H1 (cell line): ENCODE measurements around the gene AHRR. TPM values are rescaled to one million over a fixed set of nuclear protein-coding genes. Genes with fewer than 3 reads are reported as not detected.

Source experiments
- CREB1 ChIP-seq: IDR thresholded peaks from 2 replicates; pipeline ENCODE4 v1.6.1; 2012; ENCODE audit warnings: inconsistent platforms
- HDAC2 ChIP-seq, 2 experiments: fragments of 300-600 bp in 1 of 2; sonication (generic) in 1 of 2; IDR thresholded peaks; 2 replicates each; pipeline ENCODE4 v1.6.1; 2011 to 2012; ENCODE audit warnings: low read depth in 2 of 2, low read length in 2 of 2, mild to moderate bottlenecking in 2 of 2, moderate library complexity in 2 of 2, borderline replicate concordance in 1 of 2, inconsistent platforms in 1 of 2
- KDM1A ChIP-seq: fragments of 200-600, 300-600 bp; sonication (generic); IDR thresholded peaks from 2 replicates; pipeline ENCODE4 v1.7.1; 2016; ENCODE audit warnings: mild to moderate bottlenecking, low read length, borderline replicate concordance
- RAD21 ChIP-seq, 2 experiments: IDR thresholded peaks in 1 of 2; conservative IDR thresholded peaks in 1 of 2; 2 replicates each; pipeline ENCODE4 v1.6.1; 2011; ENCODE audit warnings: low read depth in 2 of 2, low read length in 2 of 2, improper control_type of control experiment in 1 of 2, inconsistent platforms in 1 of 2, mild to moderate bottlenecking in 1 of 2, moderate library complexity in 1 of 2
- RNF2 ChIP-seq: fragments of 200-900, 300-1000 bp; sonication (generic); IDR thresholded peaks from 2 replicates; pipeline ENCODE4 v1.7.1; 2016; ENCODE audit warnings: borderline replicate concordance, low read depth, mild to moderate bottlenecking, antibody characterized with exemption, low read length; ENCODE audit not compliant: poor library complexity, severe bottlenecking; ENCODE audit errors: missing control alignments
- TCF12 ChIP-seq: IDR thresholded peaks from 2 replicates; pipeline ENCODE4 v1.6.1; 2011; ENCODE audit warnings: low read depth, mild to moderate bottlenecking, low read length
- TEAD4 ChIP-seq: IDR thresholded peaks from 2 replicates; pipeline ENCODE4 v1.6.1; 2012; ENCODE audit warnings: low read depth, low read length, inconsistent platforms, mixed read lengths
- polyA plus RNA-seq, 7 experiments: library from polyadenylated mRNA; depleted of rRNA in 3 of 7; stranded (reverse) in 5 of 7; unstranded in 2 of 7; fragments of >200 nt in 5 of 7; fragments of 200-250 nt in 2 of 7; gene quantifications; 1 replicate in 5 of 7; 2 replicates in 1 of 7; 4 replicates in 1 of 7; pipeline versions ENCODE4 v1.2.1 to v1.2.3, GENCODE V29; 2011 to 2013; ENCODE audit warnings: missing spikeins in 2 of 7, mixed read lengths in 2 of 7
- total RNA-seq: library from RNA; stranded (reverse); fragmentation: NEBNext Ultra II Directional; extraction: Animal tissue kit (Norgen Biotek cat#: 25700); gene quantifications from 2 replicates; pipeline ENCODE4 v1.2.1, GENCODE V29; 2021
- TF ChIP-seq, protein P1 (sequence below): fragments of 300-600 bp; sonication (generic); IDR thresholded peaks from 2 replicates; pipeline ENCODE4 v1.7.1; 2012; ENCODE audit warnings: low read length, moderate library complexity, mild to moderate bottlenecking, inconsistent platforms; ENCODE audit not compliant: insufficient replicate concordance

AHRR gene
- total and polyA plus RNA-seq, 2 of the 8 experiments (the other 6 are each of a cell fraction or from before 2014, with no cell fraction given) = 0.41 to 0.80 TPM

GRCh38 chr5:464446-464842 lies 142.9 kb downstream of the AHRR start (continued):
- TF ChIP-seq, protein P1, sequence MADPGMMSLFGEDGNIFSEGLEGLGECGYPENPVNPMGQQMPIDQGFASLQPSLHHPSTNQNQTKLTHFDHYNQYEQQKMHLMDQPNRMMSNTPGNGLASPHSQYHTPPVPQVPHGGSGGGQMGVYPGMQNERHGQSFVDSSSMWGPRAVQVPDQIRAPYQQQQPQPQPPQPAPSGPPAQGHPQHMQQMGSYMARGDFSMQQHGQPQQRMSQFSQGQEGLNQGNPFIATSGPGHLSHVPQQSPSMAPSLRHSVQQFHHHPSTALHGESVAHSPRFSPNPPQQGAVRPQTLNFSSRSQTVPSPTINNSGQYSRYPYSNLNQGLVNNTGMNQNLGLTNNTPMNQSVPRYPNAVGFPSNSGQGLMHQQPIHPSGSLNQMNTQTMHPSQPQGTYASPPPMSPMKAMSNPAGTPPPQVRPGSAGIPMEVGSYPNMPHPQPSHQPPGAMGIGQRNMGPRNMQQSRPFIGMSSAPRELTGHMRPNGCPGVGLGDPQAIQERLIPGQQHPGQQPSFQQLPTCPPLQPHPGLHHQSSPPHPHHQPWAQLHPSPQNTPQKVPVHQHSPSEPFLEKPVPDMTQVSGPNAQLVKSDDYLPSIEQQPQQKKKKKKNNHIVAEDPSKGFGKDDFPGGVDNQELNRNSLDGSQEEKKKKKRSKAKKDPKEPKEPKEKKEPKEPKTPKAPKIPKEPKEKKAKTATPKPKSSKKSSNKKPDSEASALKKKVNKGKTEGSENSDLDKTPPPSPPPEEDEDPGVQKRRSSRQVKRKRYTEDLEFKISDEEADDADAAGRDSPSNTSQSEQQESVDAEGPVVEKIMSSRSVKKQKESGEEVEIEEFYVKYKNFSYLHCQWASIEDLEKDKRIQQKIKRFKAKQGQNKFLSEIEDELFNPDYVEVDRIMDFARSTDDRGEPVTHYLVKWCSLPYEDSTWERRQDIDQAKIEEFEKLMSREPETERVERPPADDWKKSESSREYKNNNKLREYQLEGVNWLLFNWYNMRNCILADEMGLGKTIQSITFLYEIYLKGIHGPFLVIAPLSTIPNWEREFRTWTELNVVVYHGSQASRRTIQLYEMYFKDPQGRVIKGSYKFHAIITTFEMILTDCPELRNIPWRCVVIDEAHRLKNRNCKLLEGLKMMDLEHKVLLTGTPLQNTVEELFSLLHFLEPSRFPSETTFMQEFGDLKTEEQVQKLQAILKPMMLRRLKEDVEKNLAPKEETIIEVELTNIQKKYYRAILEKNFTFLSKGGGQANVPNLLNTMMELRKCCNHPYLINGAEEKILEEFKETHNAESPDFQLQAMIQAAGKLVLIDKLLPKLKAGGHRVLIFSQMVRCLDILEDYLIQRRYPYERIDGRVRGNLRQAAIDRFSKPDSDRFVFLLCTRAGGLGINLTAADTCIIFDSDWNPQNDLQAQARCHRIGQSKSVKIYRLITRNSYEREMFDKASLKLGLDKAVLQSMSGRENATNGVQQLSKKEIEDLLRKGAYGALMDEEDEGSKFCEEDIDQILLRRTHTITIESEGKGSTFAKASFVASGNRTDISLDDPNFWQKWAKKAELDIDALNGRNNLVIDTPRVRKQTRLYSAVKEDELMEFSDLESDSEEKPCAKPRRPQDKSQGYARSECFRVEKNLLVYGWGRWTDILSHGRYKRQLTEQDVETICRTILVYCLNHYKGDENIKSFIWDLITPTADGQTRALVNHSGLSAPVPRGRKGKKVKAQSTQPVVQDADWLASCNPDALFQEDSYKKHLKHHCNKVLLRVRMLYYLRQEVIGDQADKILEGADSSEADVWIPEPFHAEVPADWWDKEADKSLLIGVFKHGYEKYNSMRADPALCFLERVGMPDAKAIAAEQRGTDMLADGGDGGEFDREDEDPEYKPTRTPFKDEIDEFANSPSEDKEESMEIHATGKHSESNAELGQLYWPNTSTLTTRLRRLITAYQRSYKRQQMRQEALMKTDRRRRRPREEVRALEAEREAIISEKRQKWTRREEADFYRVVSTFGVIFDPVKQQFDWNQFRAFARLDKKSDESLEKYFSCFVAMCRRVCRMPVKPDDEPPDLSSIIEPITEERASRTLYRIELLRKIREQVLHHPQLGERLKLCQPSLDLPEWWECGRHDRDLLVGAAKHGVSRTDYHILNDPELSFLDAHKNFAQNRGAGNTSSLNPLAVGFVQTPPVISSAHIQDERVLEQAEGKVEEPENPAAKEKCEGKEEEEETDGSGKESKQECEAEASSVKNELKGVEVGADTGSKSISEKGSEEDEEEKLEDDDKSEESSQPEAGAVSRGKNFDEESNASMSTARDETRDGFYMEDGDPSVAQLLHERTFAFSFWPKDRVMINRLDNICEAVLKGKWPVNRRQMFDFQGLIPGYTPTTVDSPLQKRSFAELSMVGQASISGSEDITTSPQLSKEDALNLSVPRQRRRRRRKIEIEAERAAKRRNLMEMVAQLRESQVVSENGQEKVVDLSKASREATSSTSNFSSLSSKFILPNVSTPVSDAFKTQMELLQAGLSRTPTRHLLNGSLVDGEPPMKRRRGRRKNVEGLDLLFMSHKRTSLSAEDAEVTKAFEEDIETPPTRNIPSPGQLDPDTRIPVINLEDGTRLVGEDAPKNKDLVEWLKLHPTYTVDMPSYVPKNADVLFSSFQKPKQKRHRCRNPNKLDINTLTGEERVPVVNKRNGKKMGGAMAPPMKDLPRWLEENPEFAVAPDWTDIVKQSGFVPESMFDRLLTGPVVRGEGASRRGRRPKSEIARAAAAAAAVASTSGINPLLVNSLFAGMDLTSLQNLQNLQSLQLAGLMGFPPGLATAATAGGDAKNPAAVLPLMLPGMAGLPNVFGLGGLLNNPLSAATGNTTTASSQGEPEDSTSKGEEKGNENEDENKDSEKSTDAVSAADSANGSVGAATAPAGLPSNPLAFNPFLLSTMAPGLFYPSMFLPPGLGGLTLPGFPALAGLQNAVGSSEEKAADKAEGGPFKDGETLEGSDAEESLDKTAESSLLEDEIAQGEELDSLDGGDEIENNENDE = no peak
- no peak for TF ChIP-seq RNF2
- TF ChIP-seq TEAD4 = no peak
- TF ChIP-seq TCF12 = no peak
- no peak for TF ChIP-seq CREB1
- no peak for TF ChIP-seq RAD21 (IDR thresholded peaks at IDR 0.05 in 1 of 2, conservative IDR thresholded peaks at IDR 0.05 in 1 of 2; ENCODE audit: low read depth in 2 of 2, low read length in 2 of 2)
- TF ChIP-seq HDAC2 (IDR thresholded peaks at IDR 0.05; ENCODE audit: borderline replicate concordance in 1 of 2, low read depth in 2 of 2, low read length in 2 of 2) = no peak
- no peak for TF ChIP-seq KDM1A
- TF ChIP-seq, all 59 proteins: peak for 0
